T-cell (primary cell): ENCODE results near the gene NDUFS1. TPM values are rescaled to one million over a fixed set of nuclear protein-coding genes. Genes with fewer than 3 reads are reported as not detected.

Experiments used
- ATAC-seq, 4 experiments: fragments of 200-7000 bp in 3 of 4; fragments of 150-1000 bp in 1 of 4; cut with Tn5 transposase; replicated peaks in 1 of 4; 1 replicate in 3 of 4; 2 replicates in 1 of 4; pipeline ENCODE4 v1.10.0; 2021; ENCODE audit warnings: moderate library complexity in 3 of 4, mild to moderate bottlenecking in 2 of 4, moderate number of reproducible peaks in 1 of 4
- CTCF ChIA-PET, 2 donors: fragments of 300-600 bp; sonication (Branson Sonifier 250); formaldehyde crosslinking; loops; one replicate each; lab custom pipeline; 2022; ENCODE audit warnings: antibody characterized with exemption in 2 of 2; lab: Charles Lee
- POLR2A ChIA-PET, 2 donors: fragments of 300-600 bp; sonication (Branson Sonifier 250); formaldehyde crosslinking; loops; one replicate each; lab custom pipeline; 2022; ENCODE audit warnings: antibody characterized with exemption in 2 of 2; lab: Charles Lee
- DNase-seq, 35 experiments: peaks; one replicate each; pipeline versions ENCODE4 v3.0.0 to v3.0.0-alpha.2; 2013 to 2023
- H3K27ac ChIP-seq: one replicate; pipeline ENCODE4 v1.5.1; 2013; ENCODE audit warnings: low read length
- H3K27me3 ChIP-seq, 2 experiments: replicated peaks in 1 of 2; 1 replicate in 1 of 2; 2 replicates in 1 of 2; pipeline versions ENCODE4 v1.6.1 to v1.7.0; 2013; ENCODE audit warnings: low read length in 1 of 2, mixed read lengths in 1 of 2; ENCODE audit not compliant: control insufficient read depth in 2 of 2, insufficient read depth in 2 of 2; ENCODE audit errors: extremely low read depth in 1 of 2
- H3K36me3 ChIP-seq, 2 donors: 1 replicate in 1 of 2; 2 replicates in 1 of 2; pipeline versions ENCODE4 v1.6.1 to v1.7.0; 2013; ENCODE audit warnings: low read length in 1 of 2; ENCODE audit not compliant: control insufficient read depth in 2 of 2, insufficient read depth in 1 of 2; ENCODE audit errors: extremely low read depth in 1 of 2
- H3K4me1 ChIP-seq, 2 experiments: 1 replicate in 1 of 2; 2 replicates in 1 of 2; pipeline versions ENCODE4 v1.6.1 to v1.7.0; 2013; ENCODE audit warnings: low read length in 2 of 2, mixed read lengths in 1 of 2; ENCODE audit not compliant: insufficient read depth in 2 of 2, control insufficient read depth in 1 of 2; ENCODE audit errors: extremely low read depth in 1 of 2
- H3K4me3 ChIP-seq, 2 donors: 1 replicate in 1 of 2; 2 replicates in 1 of 2; pipeline versions ENCODE4 v1.5.1 to v1.7.0; 2013; ENCODE audit warnings: mild to moderate bottlenecking in 2 of 2, low read length in 1 of 2, moderate library complexity in 1 of 2; ENCODE audit not compliant: control insufficient read depth in 1 of 2; ENCODE audit errors: extremely low read depth in 1 of 2
- H3K9me3 ChIP-seq: 2 replicates; pipeline ENCODE4 v1.7.0; 2013
- H3K27ac Mint-ChIP-seq, 2 donors: one replicate each; pipeline ENCODE4 v1.8.0; 2020 to 2021; ENCODE audit warnings: mild to moderate bottlenecking in 2 of 2, mixed read lengths in 2 of 2
- H3K27me3 Mint-ChIP-seq, 2 donors: one replicate each; pipeline ENCODE4 v1.8.0; 2021 to 2022; ENCODE audit warnings: mixed read lengths in 2 of 2
- H3K36me3 Mint-ChIP-seq: one replicate; pipeline ENCODE4 v1.8.0; 2021; ENCODE audit warnings: mixed read lengths
- H3K4me1 Mint-ChIP-seq, 3 donors: one replicate each; pipeline ENCODE4 v1.8.0; 2020 to 2022; ENCODE audit warnings: mixed read lengths in 3 of 3, mild to moderate bottlenecking in 1 of 3
- H3K4me3 Mint-ChIP-seq, 3 donors: one replicate each; pipeline ENCODE4 v1.8.0; 2020 to 2022; ENCODE audit warnings: mild to moderate bottlenecking in 3 of 3, mixed read lengths in 3 of 3, moderate library complexity in 3 of 3
- H3K9me3 Mint-ChIP-seq, 3 donors: one replicate each; pipeline ENCODE4 v1.8.0; 2020 to 2022; ENCODE audit warnings: mixed read lengths in 3 of 3
- WGBS: methylation state at CpG from one replicate; pipeline ENCODE4 v1.1.5; 2013; ENCODE audit warnings: missing lambda C conversion rate; ENCODE audit not compliant: insufficient coverage; 5-methylcytosine and 5-hydroxymethylcytosine counted together
- total RNA-seq, 35 experiments: library from RNA in 6 of 35; stranded (reverse) in 6 of 35; fragments of 120-200 nt in 1 of 35; gene quantifications; one replicate each; pipeline versions ENCODE4 v1.2.1 to v1.2.4 and lab custom pipeline; 2013 to 2026

NDUFS1 gene
- total RNA-seq, 5 donors from 2014 or later (not counting 1 experiment from before 2014, with no cell fraction given), result 42.1 to 58.1 (median 51.4) TPM

DNA sequence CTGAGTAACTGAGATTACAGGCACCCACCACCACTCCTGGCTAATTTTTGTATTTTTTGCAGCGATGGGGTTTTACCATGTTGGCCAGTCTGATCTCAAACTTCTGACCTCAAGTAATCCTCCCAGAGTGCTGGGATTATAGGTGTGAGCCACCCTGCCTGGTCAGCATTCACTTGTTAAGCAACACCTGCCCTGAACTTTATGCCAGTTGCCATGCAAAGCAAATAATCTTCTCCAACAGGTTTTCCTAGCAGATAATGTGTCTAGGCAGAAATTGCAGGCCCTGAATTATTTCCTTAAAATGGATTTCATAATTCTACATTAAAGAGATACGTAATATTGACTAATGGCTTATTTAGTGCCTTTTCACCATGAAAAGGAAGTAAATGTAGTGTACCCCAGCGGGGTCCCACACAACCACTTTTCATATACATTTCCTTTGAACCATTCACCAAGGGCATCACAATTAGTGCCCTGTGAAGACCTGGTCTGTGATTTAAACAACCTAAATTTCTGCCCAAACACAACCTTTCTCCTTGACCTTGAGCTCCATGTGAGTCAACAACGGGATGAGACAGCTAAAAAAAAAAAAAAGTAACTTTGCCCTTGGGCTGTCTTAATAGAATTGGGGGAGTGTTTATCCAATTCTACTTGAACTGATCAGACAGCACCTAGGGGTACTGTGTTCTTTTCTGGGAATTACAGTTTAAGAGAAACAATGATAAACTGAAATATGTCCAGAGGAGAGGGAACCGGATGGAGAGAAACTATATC lies 42.0 kb upstream of the NDUFS1 start:
- 67% methylated on average over 1 of the region's 5 CpGs for WGBS
- CTCF ChIA-PET, result no interaction called here

DNA sequence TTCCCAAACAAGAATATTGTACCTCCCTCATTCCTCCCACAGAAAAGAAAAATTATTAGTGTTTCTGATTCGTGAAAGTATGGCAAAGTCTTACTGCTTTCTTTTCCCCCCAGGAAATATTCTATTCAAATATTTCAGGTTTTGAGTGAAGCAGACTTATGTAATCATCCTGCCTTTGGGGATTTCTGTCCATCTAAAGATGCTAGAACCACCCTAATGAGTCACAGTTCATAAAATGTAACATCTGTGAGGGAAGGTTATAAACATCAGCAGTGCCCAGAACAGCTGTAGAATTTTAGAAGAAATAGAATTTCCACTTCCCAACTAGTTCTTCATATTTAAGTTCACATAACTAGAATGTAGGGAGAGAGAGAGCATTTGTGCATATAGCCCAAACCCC lies 39.4 kb upstream of the NDUFS1 start:
- Mint-ChIP-seq H3K4me1 (no peaks in the 10 kb centered on the region), H3K27me3 (peaks cover 18 to 25% of the 10 kb centered on the region in 2 donors), H3K4me3 (no peak overlapping the region), H3K9me3 (no peaks in the 10 kb centered on the region), H3K27ac (no peak overlapping the region), H3K36me3 (no peaks in the 10 kb centered on the region)
- no peaks in the 10 kb centered on the region for H3K4me1 ChIP-seq
- H3K9me3 ChIP-seq, result no peaks in the 10 kb centered on the region
- DNase-seq (no peak), ATAC-seq (no peak)
- peaks cover 2 to 19% of the 10 kb centered on the region in 2 experiments for H3K27me3 ChIP-seq
- no peak overlapping the region for H3K27ac ChIP-seq
- no peak overlapping the region for H3K4me3 ChIP-seq
- ChIA-PET POLR2A (no interaction called here), CTCF (no interaction called here)
- H3K36me3 ChIP-seq, result no peaks in the 10 kb centered on the region
- no CpG with 5 or more reads among the region's 1 CpG for WGBS

More for the DNA sequence above, 42.0 kb upstream of the NDUFS1 start:
- Mint-ChIP-seq H3K27me3 (peaks cover 15 to 17% of the 10 kb centered on the region in 2 donors), H3K9me3 (no peaks in the 10 kb centered on the region), H3K27ac (no peak overlapping the region), H3K4me1 (peaks cover 0 to 5% (median 0%) of the 10 kb centered on the region in 3 donors), H3K4me3 (no peak overlapping the region), H3K36me3 (no peaks in the 10 kb centered on the region)
- no peaks in the 10 kb centered on the region for H3K36me3 ChIP-seq
- no peaks in the 10 kb centered on the region for H3K9me3 ChIP-seq
- no peak overlapping the region for H3K27ac ChIP-seq
- peaks cover 0 to 16% of the 10 kb centered on the region in 2 experiments for H3K27me3 ChIP-seq
- DNase-seq (no peak), ATAC-seq (no peak)
- POLR2A ChIA-PET, result interaction anchor here (0.5 to 0.6 kb wide), 2 partner anchors 151 to 933 kb away, joined by 3 read pairs; no protein-coding TSS in a partner anchor
- no peaks in the 10 kb centered on the region for H3K4me1 ChIP-seq
- no peak overlapping the region for H3K4me3 ChIP-seq

DNA sequence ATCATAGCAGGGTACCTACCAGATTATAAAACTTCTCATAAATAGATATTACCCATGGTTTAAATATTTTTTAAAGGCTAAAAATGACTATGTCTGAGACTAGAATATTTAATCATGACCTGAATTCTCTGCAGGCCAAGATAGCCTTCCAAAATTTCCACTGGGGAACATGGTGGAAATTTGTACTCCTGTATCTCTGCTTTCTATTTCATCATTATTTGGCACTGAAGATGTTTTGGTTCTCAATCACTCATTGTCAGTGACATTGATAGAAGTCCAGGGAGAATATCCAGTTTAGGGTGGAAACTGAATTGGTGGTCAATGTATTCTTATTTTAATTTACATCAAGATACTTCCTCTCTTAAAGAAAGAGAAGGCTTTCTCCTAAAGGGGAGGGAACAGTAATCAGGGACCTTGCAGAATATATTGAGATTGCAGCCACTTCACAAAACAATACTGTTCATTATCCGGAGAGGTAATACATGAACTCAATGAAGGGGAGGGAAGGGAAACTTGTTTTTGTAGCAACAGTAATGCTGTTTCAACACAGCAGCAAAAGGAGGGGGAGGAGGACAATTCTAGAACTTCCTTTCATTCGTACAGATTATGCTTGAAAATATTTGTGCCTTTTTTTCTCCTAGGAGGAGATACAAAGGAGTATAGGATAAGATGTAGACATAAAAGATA lies 34.6 kb upstream of the NDUFS1 start:
- no peaks in the 10 kb centered on the region for H3K9me3 ChIP-seq
- H3K4me3 Mint-ChIP-seq, result no peak overlapping the region
- no peaks in the 10 kb centered on the region for H3K4me1 ChIP-seq
- no peak overlapping the region for H3K27ac ChIP-seq
- peaks cover 2 to 8% of the 10 kb centered on the region in 2 experiments for H3K27me3 ChIP-seq
- H3K36me3 ChIP-seq, result no peaks in the 10 kb centered on the region
- no peak for ATAC-seq
- no peak for DNase-seq
- no peak overlapping the region for H3K4me3 ChIP-seq
- 67% methylated on average over 1 of the region's 2 CpGs for WGBS
- no peak overlapping the region for H3K27ac Mint-ChIP-seq
- H3K4me1 Mint-ChIP-seq, result no peaks in the 10 kb centered on the region
- H3K36me3 Mint-ChIP-seq, result no peaks in the 10 kb centered on the region
- ChIA-PET POLR2A (no interaction called here), CTCF (interaction anchor here in 1 of 2 donors (0.6 kb wide), 1 partner anchor 16 kb away, joined by 4 read pairs; no protein-coding TSS in a partner anchor)
- no peaks in the 10 kb centered on the region for H3K9me3 Mint-ChIP-seq
- H3K27me3 Mint-ChIP-seq, result peaks cover 20 to 24% of the 10 kb centered on the region in 2 donors

DNA sequence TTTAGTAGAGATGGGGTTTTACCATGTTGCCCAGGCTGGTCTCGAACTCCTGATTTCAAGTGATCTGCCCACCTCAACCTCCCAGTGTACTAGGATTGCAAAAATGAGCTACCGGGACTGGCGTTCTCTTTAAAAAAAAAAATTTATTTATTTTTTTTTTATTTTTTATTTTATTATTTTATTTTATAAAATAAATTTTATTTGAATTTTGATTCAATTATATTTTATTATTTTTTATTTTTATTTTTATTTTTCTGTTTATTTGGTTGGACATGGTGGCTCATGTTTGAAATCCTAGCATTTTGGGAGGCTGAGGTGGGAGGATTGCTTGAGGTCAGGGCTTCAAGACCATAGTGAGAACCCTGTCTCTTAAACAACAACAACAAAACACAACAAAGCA lies 32.9 kb upstream of the NDUFS1 start:
- Mint-ChIP-seq H3K27ac (no peak overlapping the region), H3K4me1 (no peaks in the 10 kb centered on the region), H3K27me3 (peaks cover 14 to 29% of the 10 kb centered on the region in 2 donors), H3K36me3 (no peaks in the 10 kb centered on the region), H3K9me3 (no peaks in the 10 kb centered on the region), H3K4me3 (no peak overlapping the region)
- no peak for ATAC-seq
- Histone ChIP-seq H3K9me3 (no peaks in the 10 kb centered on the region), H3K27ac (no peak overlapping the region), H3K36me3 (no peaks in the 10 kb centered on the region), H3K4me1 (no peaks in the 10 kb centered on the region), H3K27me3 (peaks cover 2 to 8% of the 10 kb centered on the region in 2 experiments), H3K4me3 (no peak overlapping the region)
- WGBS, result no CpG with 5 or more reads among the region's 3 CpGs
- DNase-seq, result no peak
- ChIA-PET POLR2A (interaction anchor here in 1 of 2 donors (0.6 kb wide), 1 partner anchor 81 kb away, joined by 3 read pairs; no protein-coding TSS in a partner anchor), CTCF (interaction anchor here in 1 of 2 donors (0.7 kb wide), 1 partner anchor 132 kb away, joined by 3 read pairs; no protein-coding TSS in a partner anchor)

DNA sequence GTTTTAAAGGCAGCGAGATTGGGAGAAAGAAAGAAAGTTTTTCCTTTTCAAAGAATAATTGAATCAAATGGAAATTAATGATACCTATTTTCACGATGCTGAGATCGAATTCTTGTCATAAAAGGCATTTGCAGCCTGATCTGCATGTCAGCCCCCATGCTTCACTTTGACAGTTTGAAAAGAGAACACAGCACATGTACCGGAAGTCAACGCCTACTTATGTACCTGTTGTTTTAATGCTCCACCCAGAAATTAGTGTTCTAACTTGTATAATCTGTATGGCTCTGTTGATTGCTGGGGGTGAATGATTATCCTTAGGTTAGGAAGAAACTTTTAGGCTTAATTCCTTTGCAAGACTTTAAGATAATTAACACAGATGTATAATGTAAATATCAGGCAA lies 31.4 kb upstream of the NDUFS1 start:
- H3K36me3 Mint-ChIP-seq, result no peaks in the 10 kb centered on the region
- no peak for ATAC-seq
- no peak overlapping the region for H3K27ac Mint-ChIP-seq
- Histone ChIP-seq H3K4me3 (no peak overlapping the region), H3K36me3 (no peaks in the 10 kb centered on the region), H3K4me1 (no peaks in the 10 kb centered on the region), H3K27me3 (peaks cover 2% of the 10 kb centered on the region in 2 experiments), H3K9me3 (no peaks in the 10 kb centered on the region), H3K27ac (no peak overlapping the region)
- POLR2A ChIA-PET, result no interaction called here
- DNase-seq, result no peak
- WGBS, result 82% methylated on average over 4 of the region's 5 CpGs
- CTCF ChIA-PET, result no interaction called here
- H3K27me3 Mint-ChIP-seq, result peaks cover 11 to 21% of the 10 kb centered on the region in 2 donors
- no peak overlapping the region for H3K4me3 Mint-ChIP-seq
- no peaks in the 10 kb centered on the region for H3K4me1 Mint-ChIP-seq
- no peaks in the 10 kb centered on the region for H3K9me3 Mint-ChIP-seq

DNA sequence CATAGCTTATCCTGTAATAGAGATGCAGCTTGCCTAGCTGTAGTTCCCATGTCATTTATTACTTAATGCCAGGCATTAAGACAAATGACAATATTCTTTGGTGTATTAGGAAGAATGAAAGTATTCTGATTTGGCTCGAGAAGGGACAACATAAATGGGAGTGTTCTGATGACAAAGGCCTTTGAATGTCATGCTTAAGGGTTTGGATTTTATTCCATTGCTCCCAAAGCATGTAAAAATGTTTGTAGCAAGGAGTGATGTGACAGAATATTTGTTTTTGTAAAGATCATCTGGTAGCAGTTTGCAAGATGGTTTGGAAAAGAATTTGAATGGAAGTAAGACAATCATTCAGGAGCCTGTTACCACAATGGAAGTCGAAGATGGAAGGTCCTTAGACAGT lies 30.9 kb upstream of the NDUFS1 start:
- ATAC-seq (no peak), DNase-seq (no peak)
- H3K27me3 Mint-ChIP-seq, result peaks cover 7 to 21% of the 10 kb centered on the region in 2 donors
- Histone ChIP-seq H3K36me3 (no peaks in the 10 kb centered on the region), H3K27ac (no peak overlapping the region), H3K9me3 (no peaks in the 10 kb centered on the region), H3K4me1 (no peaks in the 10 kb centered on the region), H3K27me3 (no peaks in the 10 kb centered on the region), H3K4me3 (no peak overlapping the region)
- H3K36me3 Mint-ChIP-seq, result no peaks in the 10 kb centered on the region
- no peak overlapping the region for H3K4me3 Mint-ChIP-seq
- POLR2A ChIA-PET, result no interaction called here
- H3K27ac Mint-ChIP-seq, result no peak overlapping the region
- WGBS, result 50% methylated on average over 1 of the region's 2 CpGs
- H3K9me3 Mint-ChIP-seq, result no peaks in the 10 kb centered on the region
- no peaks in the 10 kb centered on the region for H3K4me1 Mint-ChIP-seq
- CTCF ChIA-PET, result no interaction called here
